ENCODE data around the gene TEC. TPM values are rescaled to one million over a fixed set of nuclear protein-coding genes. Genes with fewer than 3 reads are reported as not detected.
A peak's percentile ranks its signal among the peaks of the same experiment; 100 is the strongest.

Gene TEC
- total and polyA plus RNA-seq, 2 of the 8 experiments (the other 6 are each of a cell fraction or from before 2014, with no cell fraction given): 0.73 to 1.8 TPM

- Histone ChIP-seq H3K14ac (ENCODE audit: insufficient read length) (no peak overlapping the region), H2BK12ac (ENCODE audit: low read depth, low read length) (no peak overlapping the region), H3K27ac (ENCODE audit: low read depth, low read length) (no peak overlapping the region), H3K79me2 (ENCODE audit: control insufficient read depth in 1 of 2, insufficient read depth in 2 of 2, low read length in 2 of 2) (no peaks in the 10 kb centered on the region), H4K20me1 (replicated peaks in 1 of 2; ENCODE audit: control insufficient read depth in 1 of 2, insufficient read depth in 2 of 2, low read length in 2 of 2) (no peaks in the 10 kb centered on the region), H3K9ac (replicated peaks in 1 of 4; ENCODE audit: extremely low read depth in 1 of 4, low read depth in 3 of 4, low read length in 3 of 4) (no peak overlapping the region), H4K8ac (ENCODE audit: extremely low read depth, insufficient read depth, low read length) (no peak overlapping the region), H3K23ac (ENCODE audit: insufficient read length) (no peak overlapping the region), H3K27me3 (replicated peaks in 1 of 4; ENCODE audit: control insufficient read depth in 3 of 4, extremely low read depth in 1 of 4, insufficient read depth in 3 of 4, low read length in 3 of 4) (no peaks in the 10 kb centered on the region), H3K36me3 (ENCODE audit: control insufficient read depth in 2 of 4, insufficient read depth in 4 of 4, low read length in 3 of 4) (no peaks in the 10 kb centered on the region), H3K18ac (ENCODE audit: extremely low read depth, low read length) (no peak overlapping the region), H3K56ac (replicated peaks; ENCODE audit: insufficient read length, low read depth, low read length) (no peak overlapping the region), H4K91ac (replicated peaks; ENCODE audit: insufficient read length, low read length) (no peak overlapping the region), H2AFZ (ENCODE audit: low read length) (0 out of 2 replicates have a peak overlapping the region, but pooled peaks have one; percentile 18), H3K79me1 (ENCODE audit: low read depth, low read length) (no peaks in the 10 kb centered on the region), H2BK5ac (ENCODE audit: low read depth, low read length) (no peak overlapping the region), H3K4ac (replicated peaks; ENCODE audit: insufficient read length, low read depth, low read length) (no peak overlapping the region), H3K23me2 (ENCODE audit: low read depth, low read length) (no peaks in the 10 kb centered on the region), H2BK120ac (replicated peaks; ENCODE audit: low read depth, low read length) (no peak overlapping the region), H4K5ac (ENCODE audit: insufficient read length, low read depth, low read length) (no peak overlapping the region), H2BK20ac (ENCODE audit: low read length) (no peak overlapping the region), H3K4me2 (ENCODE audit: insufficient read depth in 1 of 2, low read depth in 2 of 2, low read length in 2 of 2) (no peak overlapping the region), H2AK5ac (ENCODE audit: low read depth, low read length) (no peak overlapping the region), H3K9me3 (ENCODE audit: insufficient read depth in 2 of 2, low read depth in 1 of 2, low read length in 1 of 2) (no peaks in the 10 kb centered on the region), H3K4me3 (ENCODE audit: extremely low read depth in 1 of 4, insufficient read depth in 2 of 4, low read depth in 3 of 4, low read length in 4 of 4) (no peak overlapping the region), H2BK15ac (ENCODE audit: low read length) (no peak overlapping the region), H3K4me1 (replicated peaks in 1 of 4; ENCODE audit: control insufficient read depth in 3 of 4, insufficient read depth in 4 of 4, low read length in 3 of 4) (no peaks in the 10 kb centered on the region)
- TF ChIP-seq POLR2A (IDR thresholded peaks at IDR 0.05; ENCODE audit: control extremely low read depth in 1 of 2, low read depth in 2 of 2, low read length in 2 of 2) (no peak), NANOG (IDR thresholded peaks at IDR 0.05; ENCODE audit: insufficient read depth, low read depth, low read length, poor library complexity, severe bottlenecking) (no peak), TAF7 (optimal IDR thresholded peaks at IDR 0.05; ENCODE audit: borderline replicate concordance, low read depth, low read length) (no peak), TCF12 (IDR thresholded peaks at IDR 0.05; ENCODE audit: low read depth, low read length) (no peak), NRF1 (IDR thresholded peaks at IDR 0.05; ENCODE audit: low read depth, low read length) (no peak)
- ChIA-PET CTCF (ENCODE audit: partially characterized antibody) (interaction anchor here (0.6 to 4.4 kb wide), 17 partner anchors 8 to 774 kb away, joined by 3 to 56 read pairs (median 5); no protein-coding TSS in a partner anchor), POLR2A (ENCODE audit: partially characterized antibody) (interaction anchor here (1.1 kb wide), 1 partner anchor 131 kb away, joined by 4 read pairs; no protein-coding TSS in a partner anchor)
- FAIRE-seq: no peak
- 70% methylated on average over 8 of the region's 8 CpGs; no CpG with 5 or more reads in 1 of the 2 experiments for WGBS, 2 experiments (ENCODE audit: extremely low coverage in 1 of 2, insufficient coverage in 1 of 2, insufficient read length in 1 of 2, insufficient replicate concordance in 2 of 2, low coverage in 1 of 2, low lambda C conversion rate in 2 of 2, missing lambda C conversion rate in 1 of 2)
- DNase-seq (ENCODE audit: low read depth in 1 of 2, low spot score in 2 of 2): no peak
Observed at GRCh38 chr4:48085821-48086589, 183.6 kb downstream of the TEC start.

All from H1 (cell line).